NCI-H446 (cell line): ENCODE data around the gene KCNT2.
"Not testable (repeated sequence)": the region's sequence is repeated elsewhere in the genome, so short reads cannot be mapped to it uniquely, and the experiment has no call there.

ENCODE experiments used
- DNase-seq, 2 experiments: peaks; one replicate each; lab custom pipeline; 2025; lab: John Stamatoyannopoulos, UW

KCNT2 gene

DNA sequence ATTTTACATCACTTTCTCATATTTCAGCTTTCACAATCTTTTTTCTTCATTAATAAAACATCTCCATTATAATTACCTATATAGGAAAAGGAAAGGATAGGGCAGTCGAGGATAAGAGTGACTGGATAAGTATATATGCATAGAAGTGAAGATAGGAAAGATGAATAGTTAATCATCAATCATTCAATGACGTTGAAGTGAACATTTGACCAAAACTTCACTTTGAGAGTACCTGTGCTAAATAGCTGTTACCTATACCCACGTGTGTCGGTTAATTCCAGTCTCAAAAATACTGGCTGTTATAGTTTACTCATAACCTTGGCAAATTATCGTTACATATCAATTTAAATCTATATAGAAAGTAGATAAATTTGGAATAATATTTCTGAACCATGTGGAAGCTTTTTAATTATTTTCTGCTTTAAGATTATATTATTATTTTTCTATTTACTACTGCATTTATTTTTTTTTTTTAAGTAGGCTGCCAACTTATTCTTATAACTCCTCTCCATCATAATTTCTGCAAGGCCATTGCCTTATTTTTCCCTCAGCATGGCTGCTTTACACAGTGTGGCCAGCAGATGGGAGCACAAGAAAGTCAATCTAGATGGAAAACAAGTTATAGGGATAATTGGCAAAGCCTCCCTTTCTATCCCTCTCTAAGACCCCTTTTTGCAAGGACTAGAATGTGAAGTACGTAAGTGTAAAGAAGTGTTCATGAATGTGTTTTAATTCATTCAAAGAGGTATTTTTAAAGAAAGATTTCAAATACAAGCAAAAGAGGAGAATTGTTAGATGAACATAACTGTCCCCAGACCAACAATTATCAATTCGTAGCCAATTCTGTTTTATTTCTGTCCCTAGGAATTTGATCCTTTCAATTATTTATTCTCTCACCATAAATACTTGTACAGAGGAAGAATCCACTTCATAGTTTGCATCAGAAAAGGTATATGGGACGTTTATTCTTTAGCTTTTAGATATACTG lies 290.4 kb downstream of the KCNT2 start:
- peak; percentile 28 to 68 for DNase-seq

DNA sequence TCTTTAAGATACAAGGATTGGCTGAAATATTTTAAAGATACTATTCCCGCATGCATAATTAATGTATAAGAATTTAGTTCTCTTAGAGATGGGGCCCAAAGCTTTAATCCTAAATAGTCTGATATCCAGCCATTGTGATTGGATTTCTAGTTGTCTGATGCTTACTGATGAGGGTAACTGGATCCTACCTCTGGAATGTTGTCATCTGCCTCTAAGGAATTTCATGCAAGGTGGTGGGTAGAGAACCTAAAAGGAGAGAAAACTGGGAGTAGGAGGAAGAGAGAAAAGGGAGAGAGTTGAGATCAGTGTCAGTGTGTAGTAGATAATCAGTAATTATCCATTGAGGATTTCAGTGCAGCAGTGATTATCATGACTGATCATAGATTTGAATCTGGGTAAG lies 295.5 kb downstream of the KCNT2 start:
- DNase-seq: no peak

DNA sequence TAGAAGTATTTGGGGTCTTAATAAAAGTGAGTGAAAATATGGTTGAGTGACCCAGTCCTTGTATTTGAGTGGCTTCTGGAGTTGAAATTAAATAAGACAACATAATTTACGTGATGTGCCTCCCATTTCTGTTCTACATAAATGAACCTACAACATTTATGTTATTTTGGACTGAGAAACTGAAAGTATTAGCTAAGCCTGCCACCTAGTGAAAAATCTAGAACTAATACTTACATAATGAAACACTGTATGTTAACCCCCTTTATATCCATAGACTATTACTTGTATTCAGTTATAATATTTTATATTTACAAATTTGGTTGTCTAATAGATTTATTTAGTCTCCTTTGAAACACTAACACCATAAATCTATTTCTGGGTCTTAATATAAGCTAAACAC lies 298.9 kb downstream of the KCNT2 start:
- DNase-seq: peak in 1 of 2 experiments; percentile 55

DNA sequence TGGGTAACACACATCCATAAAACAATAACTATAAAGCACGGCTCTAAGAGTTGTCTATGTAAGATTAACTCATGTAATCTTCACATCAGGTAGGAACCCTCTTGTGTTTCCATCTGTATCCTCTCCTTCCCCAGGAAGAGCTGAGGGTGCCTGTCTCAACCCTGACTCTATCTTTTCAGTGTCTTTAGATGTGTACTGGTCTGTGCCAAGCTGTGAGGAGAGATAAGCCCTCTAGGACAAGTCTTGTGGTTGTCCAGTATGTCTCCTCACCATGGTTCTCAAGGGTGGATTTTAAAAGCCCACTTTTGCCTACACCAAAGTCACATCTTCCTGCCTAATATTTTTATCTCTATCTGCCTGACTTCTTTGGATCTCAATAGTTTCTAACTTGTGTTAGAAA lies 300.1 kb downstream of the KCNT2 start:
- no peak for DNase-seq

DNA sequence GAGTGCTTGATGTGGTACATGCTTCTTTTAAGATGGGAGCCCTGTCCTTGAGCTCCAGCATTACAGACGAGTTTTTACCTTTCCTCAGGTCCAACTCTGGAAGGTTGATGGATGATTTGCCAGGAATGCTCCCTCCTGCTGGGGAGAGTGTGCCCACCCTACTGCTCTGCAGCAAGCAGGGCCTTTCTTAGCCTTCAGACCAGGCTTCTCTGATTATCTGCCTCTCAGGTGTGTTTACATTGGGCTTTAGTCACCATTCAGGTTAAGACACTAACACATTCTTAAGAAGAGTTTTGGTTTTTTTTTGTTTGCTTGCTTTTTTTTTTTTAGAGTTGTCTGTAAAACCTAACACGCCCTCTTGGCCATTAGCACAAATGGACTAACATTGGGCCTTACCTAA lies 301.8 kb downstream of the KCNT2 start:
- no peak for DNase-seq

DNA sequence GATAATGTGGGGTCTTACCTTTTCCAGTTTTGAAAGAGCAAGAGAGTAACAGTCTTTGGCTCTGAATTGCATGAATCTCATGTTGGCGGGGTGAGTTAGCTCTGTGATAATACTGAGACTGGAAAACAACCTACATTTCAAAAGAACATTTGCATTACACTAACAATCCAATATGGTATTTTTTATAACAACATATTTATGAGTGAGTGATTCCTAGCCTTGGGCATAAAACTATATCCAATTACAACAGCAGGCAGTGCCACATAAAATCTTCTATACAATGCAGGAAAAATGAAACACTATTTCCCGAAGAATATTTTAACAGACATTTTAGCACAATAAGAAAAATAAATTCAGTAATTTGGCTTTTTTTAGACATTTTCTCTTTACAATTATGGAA lies 303.0 kb downstream of the KCNT2 start:
- DNase-seq: no peak

DNA sequence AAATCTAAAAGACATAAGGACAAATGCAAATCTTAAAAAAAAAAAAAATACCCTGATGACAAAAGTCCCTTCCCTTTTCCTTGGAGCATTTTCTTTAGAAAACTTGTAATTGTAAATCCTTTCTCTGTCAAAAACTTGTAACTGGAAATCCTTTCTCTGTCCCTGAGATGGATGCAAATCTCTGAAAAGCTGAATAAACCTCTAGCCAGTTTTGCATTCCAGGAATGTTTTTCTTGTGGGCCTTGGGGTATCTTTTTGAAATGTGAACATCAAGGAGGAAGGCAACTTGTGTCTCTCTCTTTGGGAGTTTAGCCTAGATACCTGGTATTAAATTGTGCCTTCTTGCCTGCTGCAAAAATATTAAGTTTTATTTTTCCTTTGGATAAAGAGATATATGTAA lies 305.3 kb downstream of the KCNT2 start:
- no peak for DNase-seq

DNA sequence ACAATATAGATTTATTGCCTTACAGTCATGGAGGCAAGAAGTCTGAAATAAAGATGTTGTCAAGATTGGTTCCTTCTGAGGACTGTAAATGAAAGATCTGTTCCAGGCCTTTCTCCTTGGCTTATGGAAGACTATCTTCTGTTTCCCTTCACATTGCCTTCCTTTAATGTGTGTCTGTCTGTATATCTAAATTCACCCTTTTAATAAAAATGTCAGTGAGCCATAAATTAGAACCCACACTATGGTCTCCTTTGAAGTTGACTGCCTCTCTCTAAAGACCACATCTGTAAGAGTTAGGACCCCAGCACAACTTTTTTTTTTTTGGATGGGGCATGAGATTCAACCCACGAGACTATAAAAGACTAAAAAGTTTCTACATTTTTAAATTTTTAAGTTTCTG lies 305.8 kb downstream of the KCNT2 start:
- no peak for DNase-seq

DNA sequence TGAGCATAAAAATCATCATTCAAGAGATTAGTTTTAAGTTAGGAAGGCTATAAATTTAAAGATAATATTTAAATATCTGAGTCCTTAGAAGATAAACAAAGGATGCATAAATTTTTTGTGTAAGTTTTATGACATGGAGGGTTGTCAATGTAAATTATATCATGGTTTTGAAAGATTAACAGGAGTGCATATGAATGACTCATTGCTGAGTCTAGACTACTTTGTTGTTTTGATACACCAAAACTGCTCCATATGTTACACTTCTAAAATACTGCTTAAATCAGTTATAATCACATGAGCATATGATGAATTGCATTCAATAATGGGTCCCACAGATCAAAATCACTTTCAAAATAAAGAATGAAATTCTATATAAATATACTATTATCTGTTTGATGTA lies 312.5 kb downstream of the KCNT2 start:
- DNase-seq: no peak

DNA sequence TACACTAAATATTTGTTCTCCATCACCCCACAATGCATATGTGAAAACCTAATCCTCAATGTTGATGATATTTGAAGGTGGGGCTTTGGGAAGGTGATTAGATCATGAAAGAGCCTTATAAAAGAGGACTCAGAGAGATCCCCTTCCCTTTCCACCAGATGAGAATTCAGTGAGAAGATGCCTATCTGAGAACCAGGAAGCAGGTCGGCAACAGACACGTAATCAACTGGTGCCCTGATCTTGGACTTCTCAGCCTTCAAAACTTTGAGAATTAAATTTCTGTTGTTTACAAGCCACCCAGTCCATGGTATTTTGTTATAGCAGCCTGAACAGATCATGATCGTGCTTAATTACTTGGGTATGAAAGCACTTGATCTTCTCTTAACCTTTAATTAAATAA lies 329.4 kb downstream of the KCNT2 start:
- no peak for DNase-seq

DNA sequence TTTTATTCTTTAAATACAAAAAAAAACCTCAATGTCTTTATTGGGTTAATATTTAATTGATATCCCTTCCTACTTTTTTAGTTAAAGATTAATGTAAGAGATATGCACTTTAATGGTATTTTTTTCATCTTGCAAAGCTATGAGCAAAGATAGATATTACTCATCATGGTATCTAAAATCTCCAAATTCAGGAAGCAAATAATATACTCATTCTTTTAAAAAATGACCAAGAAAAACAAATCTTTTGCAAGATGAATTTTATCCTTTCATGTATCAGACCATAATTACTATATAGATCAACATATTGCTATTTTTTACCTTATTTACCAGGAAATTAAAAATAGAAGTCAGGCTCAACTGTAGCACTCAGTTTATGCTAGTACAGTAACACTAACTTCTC lies 330.4 kb downstream of the KCNT2 start:
- no peak for DNase-seq

DNA sequence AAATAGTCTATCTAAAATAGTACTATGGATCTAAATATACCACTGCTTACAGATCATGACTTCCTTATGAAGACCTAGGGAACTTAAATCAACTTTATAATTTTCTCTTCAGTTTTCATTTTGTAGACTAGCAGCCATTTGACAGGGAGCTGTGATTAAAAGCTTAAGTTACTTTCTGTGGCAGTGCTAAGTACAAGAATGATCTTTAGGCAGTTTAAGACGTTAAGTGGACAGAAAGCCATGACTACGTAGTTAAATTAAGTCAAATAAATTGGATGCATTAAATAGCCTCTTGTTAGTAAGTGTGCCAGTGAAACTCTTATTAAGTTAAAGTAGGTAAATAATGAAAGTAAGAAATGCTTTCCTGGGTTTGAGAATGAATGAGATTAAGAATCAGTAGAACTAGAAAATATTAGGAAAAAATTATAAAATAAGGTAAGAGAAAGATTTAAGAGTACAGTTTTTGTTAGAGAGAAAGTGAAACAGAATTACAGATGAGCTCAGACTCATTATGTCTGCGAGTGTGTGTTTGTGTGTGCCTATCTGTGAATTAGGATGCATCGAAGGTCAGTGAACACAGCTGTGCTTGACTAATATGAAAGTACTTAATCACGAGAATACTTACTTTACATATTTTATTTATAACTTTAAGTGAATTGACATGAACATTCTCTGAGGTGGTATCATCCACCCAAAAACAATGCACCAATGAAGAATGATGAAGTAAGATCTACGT lies 336.9 kb downstream of the KCNT2 start:
- DNase-seq: no peak

DNA sequence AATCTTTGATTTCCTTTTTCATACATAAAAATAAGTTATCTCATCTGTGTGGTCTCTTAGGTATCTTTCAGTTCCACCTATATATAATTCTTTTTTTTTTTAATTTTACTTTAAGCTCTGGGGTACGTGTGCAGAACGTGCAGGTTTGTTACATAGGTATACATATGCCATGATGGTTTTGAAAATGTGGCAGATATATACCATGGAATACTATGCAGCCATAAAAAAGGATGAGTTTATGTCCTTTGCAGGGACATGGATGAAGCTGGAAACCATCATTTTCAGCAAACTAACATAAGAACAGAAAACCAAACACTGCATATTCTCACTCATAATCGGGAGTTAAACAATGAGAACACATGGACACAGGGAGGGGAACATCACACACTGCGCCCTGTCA lies 345.2 kb downstream of the KCNT2 start:
- DNase-seq: not testable (repeated sequence)

DNA sequence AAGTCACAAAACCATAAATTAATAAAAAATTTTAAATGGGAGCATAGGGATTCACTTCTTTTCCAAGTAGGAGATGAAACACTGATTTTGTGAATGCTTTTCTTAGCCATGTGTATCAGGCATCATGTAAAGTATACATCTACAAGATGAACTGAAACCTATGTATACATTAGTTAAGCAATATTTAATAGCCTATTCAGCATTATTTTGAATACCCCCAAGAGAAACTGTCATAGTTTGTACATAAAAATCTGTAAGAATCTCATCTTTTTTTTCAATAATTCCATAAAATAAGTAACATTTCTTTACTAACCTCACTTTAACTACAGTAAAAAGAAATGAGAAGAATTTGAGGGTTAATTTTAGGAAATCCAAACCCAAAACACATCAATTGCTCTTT lies 348.0 kb downstream of the KCNT2 start:
- DNase-seq: no peak

DNA sequence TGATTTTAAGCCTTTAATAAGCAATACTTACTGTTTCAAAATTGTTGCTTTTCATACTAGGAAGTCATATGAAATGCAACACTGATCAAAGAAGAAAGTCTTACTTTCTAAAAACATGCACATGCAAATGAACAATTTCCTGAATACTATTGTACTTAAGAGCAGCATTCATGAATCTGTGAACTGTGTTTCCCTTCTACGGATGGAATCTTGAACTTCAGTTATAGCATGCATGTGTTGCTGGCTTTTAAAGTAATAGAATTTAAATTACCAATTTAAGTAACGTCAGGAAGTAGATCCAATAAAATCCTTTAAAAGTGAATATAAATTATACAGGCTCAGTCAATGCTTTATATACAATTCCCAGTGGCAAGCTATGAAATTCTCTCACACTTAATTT lies 348.9 kb downstream of the KCNT2 start:
- DNase-seq: no peak

DNA sequence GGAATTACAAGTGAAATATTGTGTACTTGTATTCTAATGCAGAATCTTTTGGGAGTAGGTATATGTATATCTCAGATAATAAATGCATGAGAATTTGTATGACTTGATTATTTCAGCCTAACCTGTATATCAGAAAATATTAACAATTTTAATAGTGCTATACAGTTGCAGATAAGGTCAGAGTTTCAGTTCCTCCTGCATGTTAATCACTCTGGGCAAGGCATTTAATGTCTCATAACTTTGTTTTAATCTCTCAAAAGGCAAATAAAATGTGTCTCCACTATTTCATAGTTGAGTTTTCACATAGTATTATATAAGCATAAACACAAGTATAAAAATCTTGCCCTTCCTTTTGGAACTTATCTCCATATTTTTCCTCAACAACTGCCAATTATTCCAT lies 352.5 kb downstream of the KCNT2 start:
- no peak for DNase-seq

DNA sequence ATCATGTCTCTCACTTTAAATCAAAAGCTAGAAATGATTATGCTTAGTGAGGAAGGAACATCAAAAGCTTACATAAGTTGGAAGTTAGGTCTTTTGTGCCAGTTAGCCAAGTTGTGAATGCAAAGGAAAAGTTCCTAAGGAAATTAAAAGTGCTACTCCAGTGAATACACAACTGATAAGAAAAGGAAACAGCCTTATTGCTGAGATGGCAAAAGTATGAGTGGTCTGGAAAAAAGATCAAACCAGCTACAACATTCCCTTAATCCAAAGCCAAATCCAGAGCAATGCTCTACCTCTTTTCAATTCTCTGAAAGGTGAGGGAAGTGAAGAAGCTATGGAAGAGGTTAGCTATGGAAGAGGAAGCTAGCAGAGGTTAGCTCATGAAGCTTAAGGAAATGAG lies 378.7 kb downstream of the KCNT2 start:
- DNase-seq: no peak

DNA sequence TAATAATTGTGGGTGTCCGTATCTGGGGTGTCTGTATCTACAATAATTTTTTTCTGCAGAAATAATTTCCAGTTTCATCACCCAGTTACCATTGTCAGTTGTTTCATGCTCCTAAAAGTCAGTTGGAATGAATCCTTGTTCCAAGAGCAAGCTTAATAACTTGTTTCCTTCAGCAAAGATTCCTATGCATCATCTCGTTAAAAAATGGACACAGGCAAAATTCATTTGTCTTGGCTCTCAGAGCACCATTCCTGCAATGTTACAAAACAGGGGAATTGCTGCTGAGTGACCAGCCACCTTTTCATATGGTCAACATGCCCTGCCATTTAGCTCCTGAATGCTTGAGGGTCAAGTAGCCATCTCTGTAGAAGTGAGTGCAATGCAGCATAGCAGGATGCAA lies 393.4 kb downstream of the KCNT2 start:
- DNase-seq: no peak

DNA sequence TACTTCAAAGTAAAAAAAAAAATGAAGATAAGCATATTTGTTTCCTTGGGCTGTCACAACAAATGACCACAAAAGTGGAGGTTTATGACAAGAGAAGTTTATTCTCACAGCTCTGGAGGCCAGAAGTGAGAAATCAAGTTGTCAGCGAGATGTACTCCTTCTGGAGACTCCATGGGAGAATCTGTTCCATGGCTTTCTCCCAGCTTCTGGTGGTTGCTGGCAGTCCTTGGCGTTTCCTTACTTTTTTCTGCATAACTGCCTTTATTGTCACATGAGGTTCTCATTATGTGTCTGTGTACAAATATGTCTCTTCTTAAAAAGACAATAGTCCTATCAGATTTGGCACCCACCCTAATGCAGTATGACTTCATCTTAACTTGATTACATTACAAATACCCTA lies 398.3 kb downstream of the KCNT2 start:
- DNase-seq: peak in 1 of 2 experiments; percentile 19

DNA sequence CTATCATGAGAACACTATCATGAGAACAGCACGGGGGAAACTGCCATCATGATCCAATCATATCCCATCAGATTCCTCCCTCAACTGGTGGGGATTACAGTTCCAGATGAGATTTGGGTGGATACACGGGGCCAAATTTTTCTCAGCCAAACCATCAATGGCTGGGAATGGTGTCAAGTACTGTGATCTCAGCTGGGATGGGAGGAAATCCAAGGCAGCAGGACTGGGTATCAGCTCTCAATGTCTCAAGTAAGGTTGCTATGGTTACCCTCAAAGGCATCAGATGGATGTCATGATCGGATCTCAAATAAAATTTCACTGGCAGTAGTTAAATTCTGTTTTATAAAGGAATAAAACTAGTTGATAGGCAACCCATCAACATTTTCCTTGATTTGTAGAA lies 399.0 kb downstream of the KCNT2 start:
- DNase-seq: peak in 1 of 2 experiments; percentile 19

DNA sequence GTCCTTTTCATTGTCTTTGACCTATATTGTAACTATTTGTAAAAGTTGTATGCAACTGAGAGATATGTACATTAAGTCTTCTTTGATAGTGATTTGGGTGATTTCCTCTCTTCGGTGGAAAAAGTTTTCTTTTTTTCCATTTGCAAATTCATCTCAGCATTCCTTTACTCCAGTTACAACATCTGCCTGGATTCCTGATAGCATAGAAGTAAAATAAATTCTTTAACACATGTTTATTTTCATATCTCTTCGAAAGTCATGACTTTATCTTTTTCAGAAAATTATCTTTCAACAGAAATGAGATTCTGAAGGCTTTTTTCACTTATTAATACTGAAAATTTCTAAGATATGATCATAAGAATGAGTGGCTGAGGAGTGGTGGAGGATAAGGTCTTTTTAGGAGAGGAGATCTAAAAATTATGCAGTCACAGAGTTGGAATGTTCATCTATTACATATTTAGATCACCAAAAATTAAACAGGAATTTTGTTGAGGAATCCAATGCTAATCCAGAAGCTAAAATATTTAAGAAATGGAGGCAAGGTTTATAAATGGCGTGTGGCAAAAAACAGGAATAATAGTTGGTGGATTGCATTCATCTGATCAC lies 400.5 kb downstream of the KCNT2 start:
- DNase-seq: no peak

DNA sequence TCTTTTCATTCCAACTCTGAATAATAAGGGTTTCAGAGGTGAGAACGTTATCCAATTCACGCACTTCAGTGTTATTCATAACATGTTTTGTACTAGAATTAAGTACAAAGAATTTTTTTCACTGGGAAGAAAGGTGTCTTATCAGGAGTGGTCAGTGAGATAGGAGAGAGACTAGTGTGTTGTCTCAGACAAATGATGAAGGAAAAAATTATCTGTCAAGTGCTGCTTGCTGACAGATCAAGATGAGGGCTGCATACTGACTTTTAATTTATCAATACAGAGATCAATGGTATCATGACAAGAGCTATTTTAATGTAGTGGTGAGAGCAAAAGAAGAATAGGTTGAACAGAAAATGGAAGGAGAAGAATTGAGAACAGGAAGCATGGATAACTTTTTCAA lies 402.4 kb downstream of the KCNT2 start:
- DNase-seq: no peak

DNA sequence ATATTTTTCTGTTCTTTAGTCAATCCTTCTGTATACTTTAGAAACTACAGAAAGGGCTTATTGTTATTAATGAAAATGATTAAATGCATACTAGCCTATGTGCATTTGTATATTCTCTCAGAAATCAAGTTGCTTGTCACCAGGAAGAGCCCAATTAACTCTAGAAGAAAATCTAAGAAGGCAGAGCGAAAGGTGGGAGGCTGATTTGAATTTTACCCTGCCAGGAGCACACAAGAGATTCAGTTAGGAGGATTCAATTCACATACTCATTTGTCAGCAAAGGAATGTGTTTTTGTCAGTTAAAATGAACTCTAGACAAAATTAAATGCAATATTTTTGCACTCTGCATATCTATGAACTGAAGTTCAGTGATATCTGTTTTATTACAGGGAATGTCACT lies 411.8 kb downstream of the KCNT2 start:
- no peak for DNase-seq
